Activated CD4-positive, alpha-beta T cell treated with anti-CD3 and anti-CD28 coated beads, Interleukin-2, amount 50 U/mL, for 24 hours (primary cell): Measurements from ENCODE around the gene HAGH.

ENCODE experiments used
- DNase-seq, 2 donors: peaks; one replicate each; pipeline ENCODE4 v3.0.0-alpha.2; 2020; ENCODE audit warnings: low read depth in 1 of 2, low spot score in 1 of 2

HAGH gene

DNA sequence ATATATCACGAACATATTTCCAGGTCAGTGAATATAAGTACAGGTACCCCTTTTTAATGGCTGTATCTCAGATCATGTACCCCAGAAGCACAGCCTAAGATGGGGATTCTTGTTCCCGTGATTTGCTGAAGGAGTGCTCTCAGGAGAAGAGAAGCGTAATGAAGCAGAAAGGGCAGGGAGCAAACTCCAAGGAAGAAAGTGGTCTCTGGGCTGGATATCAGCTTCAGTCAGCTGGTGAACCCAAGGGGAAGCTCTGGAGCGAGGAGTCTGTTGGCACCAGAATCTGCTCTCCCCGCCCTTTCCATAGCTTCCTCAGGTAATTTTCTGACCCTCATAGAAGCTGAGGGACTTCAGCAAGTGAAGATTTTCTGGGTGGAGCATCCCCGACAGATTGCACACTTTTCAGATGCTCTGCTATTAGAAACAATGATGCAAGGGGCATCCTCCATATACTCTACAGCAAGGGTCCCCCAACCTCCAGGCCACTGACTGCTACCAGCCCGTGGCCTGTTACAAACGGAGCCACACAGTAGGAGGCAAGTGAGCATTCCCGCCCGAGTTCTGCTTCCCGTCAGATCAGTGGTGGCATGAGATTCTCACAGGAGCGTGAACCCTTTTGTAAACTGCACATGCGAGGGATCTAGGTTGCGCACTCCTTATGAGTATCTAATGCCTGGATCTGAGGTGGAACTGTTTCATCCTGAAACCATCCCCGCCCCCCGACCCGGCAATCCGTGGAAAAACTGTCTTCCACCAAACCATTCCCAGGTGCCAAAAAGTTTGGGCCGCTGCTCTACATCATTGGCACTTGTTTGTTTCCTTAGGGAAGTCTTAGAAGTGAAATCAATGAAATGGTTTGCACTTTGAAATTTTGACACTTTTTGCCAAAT is 4.8 kb upstream of the HAGH start:
- DNase-seq: no peak

DNA sequence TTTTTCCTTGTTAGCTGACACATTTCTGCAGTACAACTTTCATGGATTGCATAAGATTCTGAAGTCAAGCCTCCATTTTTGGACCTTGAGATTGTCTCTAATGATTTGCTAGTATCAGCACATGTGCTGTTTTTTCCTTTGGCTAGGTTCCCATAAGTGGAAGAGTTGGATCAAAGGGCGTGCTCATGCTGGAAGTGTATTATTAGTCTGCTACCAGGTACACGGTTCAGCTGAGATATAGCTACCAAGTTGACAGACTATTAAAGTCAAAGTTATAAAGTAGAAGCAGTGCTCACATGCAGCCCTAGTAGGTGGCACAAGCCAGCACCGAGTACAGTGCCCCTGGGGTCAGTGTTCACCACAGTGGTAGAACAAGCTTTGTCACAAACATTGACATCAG is 3.6 kb upstream of the HAGH start:
- DNase-seq: no peak

DNA sequence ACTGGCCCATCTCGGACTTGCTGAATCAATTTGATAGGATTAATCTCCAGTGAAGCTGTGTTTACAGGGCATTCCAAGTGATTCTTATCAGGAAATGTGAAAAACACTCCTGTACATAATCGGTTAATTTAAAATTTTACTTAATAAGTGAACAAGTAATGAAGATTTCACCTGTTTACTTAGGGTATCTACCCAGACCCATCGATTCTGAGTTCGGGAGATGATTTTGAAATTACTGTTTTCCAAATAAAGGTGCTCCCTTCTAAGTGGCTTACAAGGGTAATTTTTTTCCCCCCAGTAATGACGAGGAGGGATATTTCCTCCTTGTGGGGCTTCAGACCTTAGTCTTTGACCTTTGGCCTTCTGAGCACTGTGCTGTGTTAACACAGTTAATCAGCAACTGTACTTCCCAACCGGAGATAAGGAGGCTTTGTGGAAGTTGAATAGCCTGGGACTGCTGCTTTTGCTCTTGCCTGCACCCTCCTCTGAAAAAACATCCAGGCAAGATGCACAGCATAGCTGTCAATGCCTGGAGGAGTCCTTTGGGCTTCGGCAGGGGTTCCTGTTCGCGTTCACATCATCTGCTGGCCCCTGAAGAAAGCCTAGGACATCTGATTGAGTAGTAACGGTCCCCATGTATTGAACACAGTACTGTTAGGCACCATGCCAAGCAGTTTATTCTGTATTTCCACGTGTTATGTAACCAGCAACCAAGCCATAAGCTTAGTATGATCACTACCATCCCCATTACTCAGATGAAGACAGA is 2.2 kb upstream of the HAGH start:
- DNase-seq: no peak

DNA sequence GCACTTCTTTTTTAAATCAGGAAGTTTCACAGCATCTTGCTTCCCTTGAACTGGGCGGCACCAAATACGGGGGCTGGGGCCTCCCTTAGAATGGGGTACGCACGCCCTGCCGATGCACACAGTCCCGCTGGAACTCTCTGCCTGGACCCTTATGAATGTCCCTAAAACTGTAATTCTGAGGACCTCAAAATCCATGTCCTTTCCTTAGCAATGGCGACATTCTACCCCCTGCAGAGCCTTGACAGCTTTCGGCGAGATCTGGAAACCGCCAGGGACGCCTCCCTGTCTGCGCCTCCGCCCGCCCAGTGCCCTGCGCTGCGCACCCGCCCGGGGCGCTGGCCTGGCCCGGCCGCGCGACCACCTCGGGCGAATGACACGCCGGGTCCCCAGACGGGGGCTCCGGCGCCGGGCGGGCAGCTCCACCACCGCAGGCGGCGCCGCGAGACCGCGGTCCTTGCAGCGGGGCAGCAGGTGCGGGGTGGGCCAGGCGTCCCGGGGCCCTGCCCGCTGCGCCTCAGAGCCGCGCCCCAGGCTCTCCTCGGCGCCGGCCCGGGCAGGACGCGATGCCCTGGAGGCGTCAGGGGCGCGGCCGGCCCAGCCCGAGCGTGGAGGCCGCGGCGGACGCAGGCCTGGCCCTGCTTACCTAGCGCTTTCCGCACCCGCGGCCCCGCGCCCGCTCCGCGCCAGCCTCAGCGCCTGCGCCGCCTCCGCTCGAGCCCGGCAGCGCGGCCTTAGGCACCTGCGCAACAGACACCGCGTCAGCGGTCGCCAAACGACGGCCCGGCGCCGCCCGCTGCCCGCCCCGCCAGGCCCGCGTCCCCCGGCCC is 548 bp downstream of the HAGH start:
- DNase-seq: peak; percentile 10 to 55

DNA sequence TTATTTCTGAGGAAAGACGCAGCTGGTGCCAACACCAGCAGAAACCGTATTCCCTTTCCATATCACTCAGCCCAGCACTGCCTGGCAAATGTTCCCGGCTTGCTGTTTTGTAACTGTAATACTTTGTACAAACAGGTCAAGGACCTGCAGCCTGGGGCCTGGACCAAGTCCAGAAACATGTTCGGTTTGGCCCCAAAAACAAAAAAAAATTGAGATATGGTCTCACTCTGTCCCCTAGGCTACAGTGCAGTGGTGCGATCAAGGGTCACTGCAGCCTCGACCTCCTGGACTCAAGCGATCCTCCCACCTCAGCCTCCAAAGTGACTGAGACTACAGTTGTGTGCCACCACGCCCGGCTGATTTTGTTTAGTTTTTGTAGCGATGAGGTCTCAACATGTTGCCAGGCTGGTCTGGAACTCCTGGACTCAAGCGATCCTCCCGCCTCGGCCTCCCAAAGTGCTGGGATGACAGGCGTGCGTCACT is 1.2 kb downstream of the HAGH start:
- no peak for DNase-seq

DNA sequence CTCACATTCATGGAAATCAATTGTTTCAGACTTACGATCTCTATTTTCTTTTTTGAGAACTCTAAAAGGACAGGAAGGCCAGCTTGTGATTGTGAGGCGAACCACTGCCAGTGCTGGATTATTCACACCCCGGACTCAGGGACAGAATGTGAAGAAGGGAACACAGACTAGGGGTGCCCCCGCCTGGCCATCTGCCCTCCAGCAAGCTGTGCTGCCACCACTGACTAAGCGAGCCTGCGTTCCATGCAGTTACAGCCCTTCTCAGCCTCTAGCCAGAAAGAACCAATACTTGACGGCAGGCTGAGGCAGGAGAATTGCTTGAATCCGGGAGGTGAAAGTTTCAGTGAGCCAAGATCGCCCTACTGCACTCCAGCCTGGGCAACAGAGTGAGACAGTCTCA is 2.8 kb downstream of the HAGH start:
- DNase-seq: no peak

DNA sequence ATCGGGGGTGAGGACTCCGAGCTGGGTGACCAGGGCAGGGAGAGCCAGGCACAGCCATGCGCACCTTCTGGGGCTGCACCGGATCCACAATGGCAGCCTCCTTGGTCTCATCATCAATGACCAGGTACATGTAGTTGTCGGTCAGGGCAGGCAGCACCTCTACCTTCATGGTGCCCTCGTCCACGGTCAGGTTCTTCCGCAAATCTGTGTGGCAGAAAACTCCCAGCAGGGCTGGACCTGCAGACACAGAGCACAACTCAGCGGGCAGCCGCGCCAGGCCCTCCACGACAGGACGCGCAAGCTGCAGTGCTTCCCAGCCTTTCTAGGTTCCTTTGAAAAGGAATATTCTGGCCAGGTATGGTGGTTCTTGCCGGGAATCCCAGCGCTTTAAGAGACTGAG is 3.8 kb downstream of the HAGH start:
- DNase-seq: no peak

DNA sequence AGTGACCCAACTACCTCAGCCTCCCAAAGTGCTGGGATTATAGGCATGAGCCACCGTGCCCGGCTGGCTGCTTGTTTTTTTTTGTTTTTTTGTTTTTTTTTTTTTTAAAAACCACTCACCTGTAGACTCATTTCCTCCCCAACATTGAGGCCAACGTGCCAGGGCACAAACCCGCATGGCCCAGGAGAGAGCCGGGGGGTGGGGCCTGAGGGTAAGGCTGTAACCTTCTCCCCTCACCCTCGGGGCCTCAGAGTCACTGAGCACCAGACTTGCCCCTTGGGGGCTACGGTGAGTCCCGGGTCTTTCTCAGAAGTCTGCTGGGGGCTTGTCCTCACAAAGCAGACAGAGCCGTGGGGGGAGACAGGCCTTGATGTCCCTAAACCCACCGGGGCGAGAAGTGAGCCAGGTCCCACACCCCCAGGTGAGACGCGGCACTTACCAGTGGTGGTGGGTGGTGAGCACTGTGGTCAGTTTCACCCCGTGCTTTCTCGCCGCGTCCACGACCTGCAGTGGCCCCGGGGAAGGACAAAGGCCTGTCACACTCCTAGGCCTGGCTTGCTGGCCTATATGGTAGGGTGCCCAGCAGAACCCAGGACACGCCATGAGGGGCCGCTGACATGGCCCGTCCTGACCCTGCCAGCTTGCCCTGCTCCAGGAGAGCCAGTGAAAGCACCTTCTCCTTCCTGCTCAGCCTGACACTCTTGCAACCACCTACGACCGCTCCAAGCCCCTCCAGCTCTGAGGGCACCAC is 4.6 kb downstream of the HAGH start:
- DNase-seq: no peak

DNA sequence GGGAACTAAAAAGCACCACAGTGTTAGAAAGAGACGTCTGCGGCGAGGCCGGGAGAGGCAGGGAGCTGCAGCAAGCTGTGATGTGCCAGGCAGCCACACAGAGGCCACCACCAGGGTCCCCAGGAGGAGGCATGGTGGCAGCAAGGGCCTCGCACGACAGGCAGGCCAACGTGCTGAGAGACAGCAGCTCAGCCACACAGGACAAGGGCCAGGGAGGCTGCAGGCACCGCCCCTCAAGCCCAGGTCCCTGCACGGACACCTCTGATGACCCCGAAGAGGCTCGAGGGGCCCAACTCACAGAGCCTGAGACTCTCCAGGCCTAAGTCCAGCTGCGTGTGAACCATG is 5.7 kb downstream of the HAGH start:
- DNase-seq: no peak

DNA sequence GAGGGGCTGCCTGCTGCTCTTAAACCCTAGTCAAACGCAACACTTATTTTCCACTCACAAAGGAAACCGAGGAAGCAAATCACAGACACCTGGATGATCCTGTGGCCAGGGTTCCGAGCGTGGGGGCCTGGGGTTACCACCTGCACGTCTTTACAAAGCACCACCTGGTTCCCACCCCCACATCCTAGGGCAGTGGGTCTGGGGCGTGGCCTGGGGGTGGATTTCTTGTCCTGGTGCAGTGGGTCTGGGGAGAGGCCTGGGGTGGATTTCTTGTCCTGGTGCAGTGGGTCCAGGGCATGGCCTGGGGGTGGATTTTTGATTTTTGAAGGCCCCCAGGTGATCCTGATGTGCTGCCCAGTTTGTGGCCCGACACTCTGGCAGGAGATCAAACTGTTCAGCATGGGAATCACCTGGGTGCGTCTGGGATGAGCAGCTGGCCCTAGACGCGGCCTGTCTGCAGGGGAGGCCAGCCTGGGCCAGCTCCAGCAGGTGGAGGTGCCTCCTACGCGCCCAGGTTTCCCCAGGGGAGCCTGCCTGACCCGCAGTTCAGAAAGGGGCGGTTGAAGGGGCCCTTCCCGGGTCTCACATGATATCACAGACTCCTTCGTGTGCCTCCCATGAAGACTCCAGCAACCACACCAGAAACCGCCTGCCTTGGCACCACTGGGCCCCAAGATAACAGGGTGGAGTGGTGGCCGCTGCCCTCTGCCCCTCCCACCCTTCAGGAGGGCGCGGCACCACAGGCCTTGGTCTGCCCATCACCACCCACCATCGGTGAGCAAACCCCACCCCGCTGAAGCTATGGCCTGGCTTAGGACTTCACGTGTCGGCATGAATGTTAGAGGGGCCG is 6.3 kb downstream of the HAGH start:
- DNase-seq: no peak

DNA sequence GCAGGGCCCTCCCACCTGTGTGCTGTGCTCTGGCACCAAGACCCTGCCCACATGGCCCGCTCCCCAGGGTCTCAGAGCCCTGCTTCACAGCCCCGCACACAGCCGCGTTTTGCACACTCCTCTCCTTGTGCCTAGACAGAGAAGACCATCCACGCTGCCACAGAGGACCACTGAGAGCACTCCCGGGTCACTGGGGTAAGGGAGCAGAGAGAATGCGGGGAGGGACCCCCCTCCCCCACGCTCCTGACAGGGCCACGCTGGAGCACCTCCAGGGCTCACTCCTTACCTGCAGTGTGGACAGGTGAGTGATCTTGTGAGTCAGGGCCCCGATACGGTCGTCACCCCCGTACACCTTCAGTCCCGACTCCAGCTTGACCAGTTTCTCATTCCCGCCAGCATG is 7.0 kb downstream of the HAGH start:
- DNase-seq: no peak

DNA sequence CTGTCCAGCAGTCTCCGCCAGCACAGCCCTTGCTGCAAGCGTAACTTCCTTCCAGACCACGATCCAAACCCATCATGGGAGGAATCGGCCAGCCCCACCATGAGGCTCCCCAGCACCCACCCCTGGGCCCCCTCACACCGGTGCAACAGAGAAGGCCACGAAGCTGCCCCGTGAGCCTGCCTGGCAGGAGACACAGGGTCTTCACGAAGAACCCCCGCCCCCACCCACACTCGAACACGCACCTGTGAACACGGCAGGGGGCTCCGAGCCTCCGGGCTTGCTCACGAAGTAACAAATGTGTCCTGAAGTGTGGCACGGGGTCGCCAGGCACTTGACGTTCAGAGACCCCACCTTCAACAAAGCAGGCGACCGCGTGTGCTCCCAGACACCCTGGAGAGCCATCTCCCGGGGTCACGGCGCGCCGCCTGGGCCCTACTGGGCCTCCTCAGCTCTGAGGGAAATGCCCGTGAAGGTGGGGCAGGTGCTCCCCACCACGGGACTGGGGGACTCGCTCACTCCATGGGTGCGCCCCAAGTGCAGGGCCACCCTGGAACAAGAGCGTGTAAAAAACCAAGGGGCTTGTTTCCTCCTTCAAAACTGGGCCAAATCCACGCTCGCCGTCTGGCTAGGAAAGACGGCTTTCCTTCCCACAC is 7.6 kb downstream of the HAGH start:
- DNase-seq: no peak

DNA sequence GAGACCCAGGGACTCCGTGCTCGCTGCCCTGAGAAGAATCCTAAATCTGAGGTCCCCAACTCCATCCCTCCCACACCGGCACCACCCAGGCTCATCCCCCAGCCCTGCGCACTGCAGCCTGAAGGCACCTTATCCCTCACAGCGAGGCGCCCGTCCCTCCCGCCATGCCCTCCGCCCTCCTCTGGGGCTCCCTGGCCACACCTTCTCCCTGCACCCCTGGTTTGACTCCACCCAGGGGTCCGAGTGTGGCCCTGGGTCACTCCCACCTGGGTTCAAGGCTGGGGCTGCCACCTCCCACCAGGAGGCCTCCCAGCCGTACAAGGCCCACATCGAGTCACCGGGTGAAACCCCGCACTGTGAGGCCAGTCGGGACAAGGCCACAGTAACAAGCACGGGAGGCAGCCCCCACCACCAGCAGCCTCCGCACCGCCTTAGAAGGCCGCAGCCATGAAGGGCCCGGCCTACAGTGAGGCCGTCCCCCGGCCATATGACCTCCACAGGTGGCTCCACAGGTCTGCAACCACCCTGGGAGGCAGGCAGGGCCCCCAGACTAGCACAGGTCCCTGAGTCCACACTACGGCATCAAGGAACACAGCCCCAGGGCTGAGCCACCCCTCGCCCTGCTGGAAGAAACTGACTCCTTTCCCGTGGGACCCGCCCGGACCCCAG is 8.3 kb downstream of the HAGH start:
- no peak for DNase-seq

DNA sequence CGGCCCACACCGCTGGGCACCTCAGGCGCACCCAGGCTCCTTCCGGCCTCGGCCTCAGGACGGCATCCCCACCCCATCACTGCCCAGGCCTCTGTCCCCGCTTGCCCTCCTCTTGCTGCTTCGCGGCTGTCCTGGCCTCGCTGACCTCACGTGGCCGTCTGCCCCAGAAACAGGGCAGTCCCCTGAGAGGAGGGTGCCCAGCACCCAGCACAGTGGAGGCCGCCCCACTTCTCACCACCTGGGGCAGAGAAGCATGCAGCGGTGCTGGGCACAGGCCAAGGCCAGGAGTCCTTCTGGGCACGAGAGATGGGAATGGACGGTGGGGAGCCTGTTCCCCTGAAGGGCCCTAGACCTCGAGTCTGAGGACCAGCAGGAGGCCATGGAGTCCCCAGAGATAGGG is 8.9 kb downstream of the HAGH start:
- DNase-seq: no peak

DNA sequence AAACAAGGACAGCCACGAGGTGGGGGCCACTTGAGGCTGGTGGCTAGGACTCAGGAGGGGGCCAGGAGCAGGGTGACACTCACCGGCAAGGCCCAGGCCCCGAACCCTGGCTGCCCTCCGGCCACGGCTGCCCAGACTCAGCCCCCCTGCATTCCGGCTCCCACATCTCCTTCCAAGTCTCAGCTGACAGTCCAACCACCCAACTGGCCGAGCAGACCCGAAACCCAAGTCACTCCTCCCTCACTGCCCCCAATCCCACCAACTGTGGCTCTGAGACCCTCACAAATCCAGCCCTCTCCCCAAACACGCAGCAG is 9.4 kb downstream of the HAGH start:
- DNase-seq: no peak

DNA sequence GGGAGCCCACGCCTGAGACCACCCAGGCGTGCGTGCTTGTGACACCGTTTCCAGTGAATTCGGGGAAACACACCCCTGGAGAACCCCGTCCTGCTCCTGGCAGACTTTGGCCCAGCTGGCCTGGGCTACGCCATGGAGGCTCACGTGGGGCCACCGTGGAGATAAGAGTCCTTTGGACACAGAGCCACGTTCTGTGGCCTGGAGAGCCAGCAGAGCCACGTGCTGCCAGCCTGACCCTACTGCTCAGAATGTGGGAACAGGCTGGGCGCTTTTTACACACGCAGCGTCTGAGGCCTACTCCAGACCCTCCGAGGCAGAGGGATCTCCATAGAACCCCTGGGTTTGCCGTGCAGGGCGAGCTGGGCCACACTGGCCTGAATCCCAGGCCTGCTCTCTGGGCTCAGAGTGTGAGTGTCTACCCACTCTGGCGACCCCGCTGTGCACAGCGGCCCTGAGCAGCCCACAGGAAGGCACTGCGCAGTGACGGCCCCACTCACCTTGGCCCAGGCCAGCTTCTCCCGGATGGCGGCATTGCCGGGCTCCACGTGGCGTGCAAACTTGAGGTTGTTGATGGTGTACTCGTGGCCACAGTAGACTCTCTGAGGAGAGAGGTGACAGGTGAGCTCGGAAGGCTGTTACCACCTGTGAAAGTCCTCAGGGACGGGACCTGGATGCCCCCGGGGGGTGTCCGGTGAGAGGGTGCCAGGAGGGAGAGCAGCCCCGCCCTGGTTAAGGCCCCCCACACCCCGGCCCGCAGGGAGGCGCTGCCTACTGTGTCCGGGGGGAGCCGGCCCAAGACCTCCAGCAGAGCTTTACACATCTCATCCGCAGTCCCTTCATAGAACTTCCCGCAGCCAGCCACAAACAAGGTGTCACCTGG is 10.0 kb downstream of the HAGH start:
- DNase-seq: no peak

DNA sequence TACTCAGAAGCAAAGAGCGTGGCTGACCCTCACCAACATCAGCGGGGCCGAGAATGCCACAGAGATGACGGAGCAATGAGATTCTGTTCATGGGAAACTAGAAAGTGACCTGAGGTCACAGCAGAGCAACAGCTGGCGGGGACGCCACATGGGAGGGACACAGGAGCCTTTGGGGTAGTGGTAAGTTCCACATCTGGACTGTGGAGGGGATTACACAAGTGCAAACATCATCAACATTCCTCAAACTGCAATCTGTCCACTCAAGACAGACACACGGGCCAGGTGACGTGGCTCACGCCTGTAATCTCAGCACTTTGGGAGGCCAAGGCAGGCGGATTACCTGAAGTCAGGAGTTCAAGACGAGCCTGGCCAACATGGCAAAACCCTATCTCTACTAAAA is 11.2 kb downstream of the HAGH start:
- DNase-seq: no peak

DNA sequence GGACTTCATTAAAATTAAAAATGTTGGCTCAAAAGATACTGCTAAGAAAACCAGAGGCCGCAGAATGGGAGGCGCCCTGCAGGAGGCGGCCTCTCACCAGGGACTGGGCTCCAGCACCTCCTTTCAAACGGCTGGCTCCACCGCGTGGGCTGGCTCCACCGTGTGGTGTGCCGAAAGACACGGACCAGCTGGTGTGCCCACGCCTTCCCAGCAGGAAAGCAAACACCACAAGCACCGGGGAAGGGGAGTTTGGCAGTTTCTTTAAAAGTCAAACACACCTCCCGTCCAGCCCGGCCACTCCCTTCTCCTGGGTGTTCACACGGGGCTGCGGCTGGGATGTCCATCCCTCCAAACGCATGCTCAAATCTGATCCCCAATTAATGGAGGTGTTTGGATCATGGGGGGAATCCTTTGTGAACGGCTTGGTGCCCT is 13.9 kb downstream of the HAGH start:
- peak in 1 of 2 donors; percentile 40 for DNase-seq
